A549 (cell line): Measurements from ENCODE around the gene GXYLT1.

ENCODE experiments used
- CHD4 ChIP-seq: fragments of 200-600 bp; sonication (generic); IDR thresholded peaks from 2 replicates; pipeline ENCODE4 v1.6.1; 2016; ENCODE audit warnings: antibody characterized with exemption, mild to moderate bottlenecking, borderline replicate concordance
- GATA3 ChIP-seq: IDR thresholded peaks from 2 replicates; pipeline ENCODE4 v1.6.1; 2012; ENCODE audit warnings: borderline replicate concordance
- HDAC2 ChIP-seq: fragments of 200-600 bp; sonication (generic); IDR thresholded peaks from 2 replicates; pipeline ENCODE4 v1.6.1; 2016
- REST ChIP-seq: fragments of 200-600 bp; sonication (generic); IDR thresholded peaks from 2 replicates; pipeline ENCODE4 v1.6.1; 2016; ENCODE audit warnings: antibody characterized with exemption, mild to moderate bottlenecking, moderate library complexity
- USF2 ChIP-seq: fragments of 450-650 bp; IDR thresholded peaks from 2 replicates; pipeline ENCODE4 v1.6.1; 2014; ENCODE audit warnings: antibody characterized with exemption
- ZNF302 ChIP-seq: fragments of 250-450 bp; sonication (Bioruptor Pico); IDR thresholded peaks from 2 replicates; pipeline ENCODE4 v1.9.0; 2021; ENCODE audit warnings: inconsistent platforms, mild to moderate bottlenecking, moderate library complexity
- TF ChIP-seq, protein P1 (sequence below): fragments of >200 bp; sonication (Bioruptor Twin); formaldehyde crosslinking; IDR thresholded peaks from 3 replicates; pipeline ENCODE4 v1.5.1; 2016

- TF ChIP-seq, protein P1, sequence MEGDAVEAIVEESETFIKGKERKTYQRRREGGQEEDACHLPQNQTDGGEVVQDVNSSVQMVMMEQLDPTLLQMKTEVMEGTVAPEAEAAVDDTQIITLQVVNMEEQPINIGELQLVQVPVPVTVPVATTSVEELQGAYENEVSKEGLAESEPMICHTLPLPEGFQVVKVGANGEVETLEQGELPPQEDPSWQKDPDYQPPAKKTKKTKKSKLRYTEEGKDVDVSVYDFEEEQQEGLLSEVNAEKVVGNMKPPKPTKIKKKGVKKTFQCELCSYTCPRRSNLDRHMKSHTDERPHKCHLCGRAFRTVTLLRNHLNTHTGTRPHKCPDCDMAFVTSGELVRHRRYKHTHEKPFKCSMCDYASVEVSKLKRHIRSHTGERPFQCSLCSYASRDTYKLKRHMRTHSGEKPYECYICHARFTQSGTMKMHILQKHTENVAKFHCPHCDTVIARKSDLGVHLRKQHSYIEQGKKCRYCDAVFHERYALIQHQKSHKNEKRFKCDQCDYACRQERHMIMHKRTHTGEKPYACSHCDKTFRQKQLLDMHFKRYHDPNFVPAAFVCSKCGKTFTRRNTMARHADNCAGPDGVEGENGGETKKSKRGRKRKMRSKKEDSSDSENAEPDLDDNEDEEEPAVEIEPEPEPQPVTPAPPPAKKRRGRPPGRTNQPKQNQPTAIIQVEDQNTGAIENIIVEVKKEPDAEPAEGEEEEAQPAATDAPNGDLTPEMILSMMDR: no peak
- TF ChIP-seq CHD4 (no peak), ZNF302 (CRISPR knock-in tag) (no peak), HDAC2 (no peak), REST (no peak), GATA3 (no peak), USF2 (no peak)
These were observed 29.4 kb upstream of the GXYLT1 start for GRCh38 chr12:42173961-42174521.
